Activated naive CD8-positive, alpha-beta T cell treated with anti-CD3 and anti-CD28 coated beads, Interleukin-2, amount 50 U/mL, for 24 hours (primary cell): ENCODE measurements around the gene PKD1.

Experiments
- ATAC-seq: fragments of 150-1000 bp; cut with Tn5 transposase; one replicate; pipeline ENCODE4 v1.10.0; 2021
- DNase-seq: peaks from one replicate; pipeline ENCODE4 v3.0.0; 2021
- H3K27ac Mint-ChIP-seq: one replicate; pipeline ENCODE4 v1.8.0; 2021; ENCODE audit warnings: mild to moderate bottlenecking, mixed read lengths
- H3K27me3 Mint-ChIP-seq: one replicate; pipeline ENCODE4 v1.8.0; 2021; ENCODE audit warnings: mixed read lengths
- H3K36me3 Mint-ChIP-seq: one replicate; pipeline ENCODE4 v1.8.0; 2021; ENCODE audit warnings: low read depth, mixed read lengths
- H3K4me1 Mint-ChIP-seq: one replicate; pipeline ENCODE4 v1.8.0; 2021; ENCODE audit warnings: mixed read lengths
- H3K4me3 Mint-ChIP-seq: one replicate; pipeline ENCODE4 v1.8.0; 2021; ENCODE audit warnings: mild to moderate bottlenecking, moderate library complexity, mixed read lengths
- H3K9me3 Mint-ChIP-seq: one replicate; pipeline ENCODE4 v1.8.0; 2021; ENCODE audit warnings: mixed read lengths

Gene PKD1

DNA sequence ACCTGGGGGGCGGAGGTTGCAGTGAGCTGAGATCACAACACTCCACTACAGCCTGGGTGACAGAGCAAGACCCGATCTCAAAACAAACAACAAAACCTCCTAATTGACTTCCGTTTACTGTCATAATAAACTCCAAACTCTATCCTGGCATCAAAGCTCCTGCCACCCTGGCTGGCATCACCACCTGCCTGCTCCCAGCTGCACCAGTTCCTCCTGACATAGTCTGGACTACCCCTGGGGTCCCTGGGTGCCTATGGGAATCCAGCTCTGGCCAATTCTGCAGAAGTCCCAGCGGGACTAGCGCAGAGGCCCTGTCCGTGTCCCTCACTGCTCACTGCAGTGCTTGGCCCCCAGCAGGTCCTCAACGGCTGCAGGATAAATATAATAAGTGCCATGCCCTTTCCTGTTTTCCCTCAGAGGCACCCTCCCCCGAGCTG, 88.8 kb downstream of the PKD1 start:
- Mint-ChIP-seq H3K27me3 (no peaks in the 10 kb centered on the region), H3K36me3 (peaks cover 9% of the 10 kb centered on the region), H3K4me1 (peaks cover 23% of the 10 kb centered on the region), H3K4me3 (peak overlapping the region; percentile 91), H3K9me3 (no peaks in the 10 kb centered on the region), H3K27ac (peak overlapping the region; percentile 64)
- ATAC-seq, result no peak
- no peak for DNase-seq

DNA sequence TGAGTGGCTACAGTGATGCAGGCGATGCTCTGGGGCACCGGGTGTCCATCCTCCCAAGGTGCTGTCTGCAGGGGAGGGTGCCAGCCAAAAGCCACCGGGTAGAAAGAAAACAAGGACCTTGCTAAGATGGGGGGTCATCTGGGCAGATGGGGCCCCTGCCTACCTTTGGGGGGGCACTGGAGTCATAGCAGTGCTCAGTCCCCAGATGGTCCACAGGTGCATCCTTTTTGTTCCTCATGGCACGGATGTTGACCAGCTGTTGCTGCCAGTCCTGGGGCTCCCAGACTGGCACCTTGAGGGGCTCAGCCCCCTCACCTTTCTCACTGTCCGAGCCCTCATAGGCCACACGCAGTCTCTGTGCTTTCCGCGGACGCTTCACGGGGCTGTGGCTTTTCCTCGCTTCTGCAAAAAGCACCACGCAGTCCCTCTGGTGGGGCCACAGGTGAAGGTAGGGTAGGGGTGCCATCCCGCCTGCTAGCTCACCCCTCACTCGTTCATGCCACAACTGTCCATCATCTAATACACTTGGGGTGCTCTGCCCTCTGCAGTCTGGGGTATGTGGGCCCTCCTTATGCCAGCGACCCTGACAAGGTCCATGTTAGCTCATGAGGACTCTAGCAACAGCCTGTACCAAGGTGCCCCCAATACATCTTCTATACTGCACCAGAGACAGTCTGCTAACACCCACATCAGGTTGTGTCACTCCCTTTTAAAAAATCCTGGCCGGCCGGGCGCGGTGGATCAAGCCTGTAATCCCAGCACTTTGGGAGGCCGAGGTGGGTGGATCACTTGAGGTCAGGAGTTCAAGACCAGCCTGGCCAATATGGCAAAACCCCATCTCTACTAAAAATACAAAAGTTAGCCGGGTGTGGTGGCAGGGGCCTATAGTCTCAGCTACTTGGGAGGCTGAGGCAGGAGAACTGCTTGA, 89.5 kb downstream of the PKD1 start:
- Mint-ChIP-seq H3K9me3 (no peaks in the 10 kb centered on the region), H3K27ac (no peak overlapping the region), H3K36me3 (peaks cover 7% of the 10 kb centered on the region), H3K4me3 (peak overlapping the region; percentile 91), H3K27me3 (no peaks in the 10 kb centered on the region), H3K4me1 (peaks cover 23% of the 10 kb centered on the region)
- DNase-seq (no peak), ATAC-seq (no peak)

DNA sequence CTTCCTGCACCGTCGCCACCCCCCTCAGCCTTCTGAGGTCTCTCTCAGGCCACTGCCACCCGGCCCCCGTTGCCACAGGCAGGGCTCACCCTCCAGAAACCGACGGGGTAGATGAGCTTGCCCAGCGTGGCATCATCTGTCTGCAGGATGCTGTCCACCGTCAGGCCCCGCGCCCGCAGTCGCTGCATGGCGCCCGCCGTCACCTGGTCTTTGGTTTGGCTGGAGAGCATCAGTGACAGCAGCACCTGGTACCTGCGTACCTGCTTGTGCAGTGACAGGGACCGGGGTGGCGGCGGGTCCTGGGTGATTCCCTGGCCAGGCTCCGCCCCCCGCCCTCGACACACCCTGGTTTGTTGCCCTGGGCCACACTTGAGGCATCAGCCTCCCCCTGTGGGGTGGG, 91.2 kb downstream of the PKD1 start:
- H3K27me3 Mint-ChIP-seq, result no peaks in the 10 kb centered on the region
- ATAC-seq (no peak), DNase-seq (no peak)
- H3K36me3 Mint-ChIP-seq, result peaks cover 2% of the 10 kb centered on the region
- H3K4me1 Mint-ChIP-seq, result peaks cover 23% of the 10 kb centered on the region
- H3K27ac Mint-ChIP-seq, result no peak overlapping the region
- no peak overlapping the region for H3K4me3 Mint-ChIP-seq
- H3K9me3 Mint-ChIP-seq, result no peaks in the 10 kb centered on the region

DNA sequence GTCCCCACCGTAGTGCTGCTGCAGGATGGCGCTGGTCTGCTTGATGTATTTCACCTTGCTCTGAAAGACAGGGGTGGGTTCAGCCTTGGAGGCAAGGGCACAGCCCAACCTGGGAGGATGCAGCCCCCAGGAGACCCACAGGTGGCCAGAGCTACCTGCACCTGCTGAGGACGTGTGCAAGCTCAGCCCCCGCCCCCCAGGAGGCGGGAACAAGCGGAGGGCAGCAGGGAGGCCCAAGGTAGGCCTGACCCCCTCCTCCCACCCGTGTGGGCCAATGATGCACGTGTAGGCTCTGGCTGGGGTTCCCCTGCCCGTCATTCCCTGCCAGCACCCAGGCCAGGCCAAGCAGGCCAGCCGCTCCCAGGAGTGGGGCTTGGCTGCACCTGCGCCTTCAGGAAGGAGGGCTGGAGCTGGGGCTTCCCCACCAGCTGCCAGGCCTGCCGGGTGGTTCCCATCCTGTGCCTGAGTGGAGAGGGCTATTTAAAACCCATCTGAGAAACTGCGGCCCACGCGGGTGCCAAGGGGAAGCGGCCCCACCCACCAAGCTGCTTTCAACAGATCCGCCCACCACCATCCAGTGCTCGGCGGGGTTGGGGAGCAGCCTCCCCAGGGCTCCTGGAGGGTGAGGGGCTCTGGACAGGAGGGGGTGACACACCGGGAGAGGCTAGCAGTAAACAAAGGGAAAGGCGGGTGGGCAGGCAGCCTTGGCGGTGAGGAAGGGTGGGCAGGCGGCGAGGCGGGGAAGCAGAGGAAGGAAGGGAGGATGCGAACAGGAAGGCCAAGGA, 91.8 kb downstream of the PKD1 start:
- H3K4me3 Mint-ChIP-seq, result no peak overlapping the region
- H3K27me3 Mint-ChIP-seq, result no peaks in the 10 kb centered on the region
- no peak for DNase-seq
- H3K27ac Mint-ChIP-seq, result no peak overlapping the region
- H3K36me3 Mint-ChIP-seq, result peaks cover 2% of the 10 kb centered on the region
- H3K4me1 Mint-ChIP-seq, result peaks cover 18% of the 10 kb centered on the region
- ATAC-seq, result no peak
- H3K9me3 Mint-ChIP-seq, result no peaks in the 10 kb centered on the region

DNA sequence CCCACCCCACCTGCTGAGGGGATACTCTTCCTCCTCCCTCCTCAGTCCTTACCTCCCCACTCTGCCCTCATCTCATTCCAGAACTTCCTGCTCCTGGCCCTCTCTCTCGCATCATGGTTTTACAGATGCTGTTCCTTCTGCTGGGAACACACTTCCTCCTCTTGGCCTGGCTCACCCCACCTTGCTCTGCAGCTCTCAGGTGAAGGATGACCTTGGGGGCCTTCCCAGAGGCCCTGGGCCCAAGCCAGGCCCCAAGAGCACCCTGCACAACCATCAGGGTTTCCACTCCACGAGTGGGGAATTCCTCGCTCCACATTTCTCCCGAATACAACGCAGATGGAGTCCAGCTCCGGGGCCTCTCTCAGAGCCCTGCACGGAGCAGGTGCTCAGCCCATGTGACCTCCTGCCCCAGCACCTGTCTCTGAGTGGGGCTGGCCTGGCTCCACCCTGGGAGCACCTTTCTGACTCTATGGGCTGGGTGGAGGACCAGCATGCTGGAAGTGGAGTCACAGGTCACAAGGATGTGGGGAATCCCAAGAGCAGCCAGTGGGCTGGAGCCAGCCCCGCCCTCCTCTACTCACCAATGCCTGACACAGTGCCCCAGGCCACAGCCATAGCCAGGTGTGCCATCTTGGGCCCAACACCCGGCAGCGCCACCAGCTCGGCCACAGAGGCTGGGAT, 92.6 kb downstream of the PKD1 start:
- Mint-ChIP-seq H3K27ac (no peak overlapping the region), H3K27me3 (no peaks in the 10 kb centered on the region), H3K4me1 (peaks cover 11% of the 10 kb centered on the region), H3K9me3 (no peaks in the 10 kb centered on the region), H3K36me3 (peaks cover 2% of the 10 kb centered on the region), H3K4me3 (no peak overlapping the region)
- ATAC-seq (no peak), DNase-seq (no peak)

DNA sequence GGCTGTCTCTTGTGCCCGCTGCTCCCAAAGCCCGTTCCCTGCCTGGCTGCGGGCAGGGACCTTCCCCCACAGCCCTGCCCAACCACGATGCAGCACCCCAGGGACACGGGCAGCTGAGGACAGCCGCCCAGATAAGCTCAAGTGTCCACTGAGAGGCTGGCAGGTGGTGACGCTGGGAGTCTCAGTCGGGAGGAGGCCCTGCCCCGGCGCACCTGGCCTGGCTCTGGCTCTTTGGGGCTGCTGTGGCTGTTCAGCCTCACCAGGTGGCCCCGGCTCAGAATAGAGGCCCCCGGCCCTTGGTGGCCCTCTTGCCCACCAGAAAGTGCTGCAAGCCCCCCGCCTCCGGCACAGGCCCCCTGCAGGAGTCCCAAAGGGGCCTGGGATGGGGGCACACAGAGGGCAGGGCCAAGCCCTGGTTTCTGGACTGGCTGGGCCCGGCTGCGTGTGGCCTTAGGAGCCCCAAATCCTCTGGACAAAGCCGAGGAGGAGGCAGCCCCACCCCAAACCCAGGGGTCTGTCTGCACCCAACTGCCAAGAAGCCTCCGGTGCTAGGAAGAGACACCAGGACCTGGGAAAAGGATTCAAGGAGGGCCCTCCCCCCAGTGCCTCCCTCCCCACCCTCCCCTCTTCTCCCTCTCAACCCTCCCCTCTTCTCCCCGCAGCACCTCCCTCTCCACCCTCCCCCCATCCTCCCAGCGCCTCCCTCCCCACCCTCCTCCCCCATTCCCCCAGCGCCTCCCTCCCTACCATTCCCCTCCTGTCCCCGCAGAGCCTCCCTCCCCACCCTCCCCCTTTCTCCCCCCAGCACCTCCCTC, 93.3 kb downstream of the PKD1 start:
- Mint-ChIP-seq H3K27ac (no peak overlapping the region), H3K27me3 (no peaks in the 10 kb centered on the region), H3K36me3 (peaks cover 2% of the 10 kb centered on the region), H3K9me3 (no peaks in the 10 kb centered on the region), H3K4me3 (no peak overlapping the region), H3K4me1 (peaks cover 11% of the 10 kb centered on the region)
- no peak for DNase-seq
- no peak for ATAC-seq

DNA sequence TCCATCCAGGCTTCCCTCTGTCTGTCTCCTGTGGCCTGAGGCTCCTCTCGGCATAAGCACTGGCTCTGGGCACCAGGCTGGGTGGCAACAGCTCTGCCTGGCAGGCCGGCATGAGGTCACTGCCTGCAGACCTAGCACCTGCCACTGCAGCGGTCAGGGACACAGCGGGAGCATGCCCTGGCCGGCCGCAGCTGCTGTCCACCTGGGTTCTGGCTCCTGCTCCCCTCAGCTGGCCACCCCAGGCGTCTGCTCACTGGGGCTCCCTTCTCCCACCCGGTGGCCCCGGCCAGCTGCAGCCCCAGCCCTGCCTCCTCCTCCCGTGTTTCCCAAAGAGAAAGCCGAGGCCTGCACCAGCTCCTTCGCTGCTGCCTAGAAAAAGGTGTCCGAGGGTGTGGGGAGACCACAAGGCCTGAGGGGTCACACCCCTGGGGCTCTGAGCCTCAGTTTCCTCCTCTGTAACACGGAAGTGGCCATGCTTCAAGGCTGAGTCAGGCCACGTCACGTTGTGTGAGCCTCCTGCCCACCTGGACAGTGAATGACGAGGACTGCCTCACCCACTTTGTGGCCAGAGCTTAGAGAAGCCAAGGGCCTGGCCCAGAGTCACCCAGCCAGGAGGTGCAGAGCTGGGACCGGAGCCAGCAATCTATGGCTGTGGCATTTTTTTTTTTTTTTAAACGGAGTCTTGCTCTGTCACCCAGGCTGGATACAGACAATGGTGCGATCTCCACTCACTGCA, 94.7 kb downstream of the PKD1 start:
- DNase-seq, result no peak
- H3K27ac Mint-ChIP-seq, result no peak overlapping the region
- no peaks in the 10 kb centered on the region for H3K27me3 Mint-ChIP-seq
- H3K4me1 Mint-ChIP-seq, result no peaks in the 10 kb centered on the region
- H3K9me3 Mint-ChIP-seq, result no peaks in the 10 kb centered on the region
- H3K4me3 Mint-ChIP-seq, result no peak overlapping the region
- H3K36me3 Mint-ChIP-seq, result peaks cover 2% of the 10 kb centered on the region
- ATAC-seq, result no peak

DNA sequence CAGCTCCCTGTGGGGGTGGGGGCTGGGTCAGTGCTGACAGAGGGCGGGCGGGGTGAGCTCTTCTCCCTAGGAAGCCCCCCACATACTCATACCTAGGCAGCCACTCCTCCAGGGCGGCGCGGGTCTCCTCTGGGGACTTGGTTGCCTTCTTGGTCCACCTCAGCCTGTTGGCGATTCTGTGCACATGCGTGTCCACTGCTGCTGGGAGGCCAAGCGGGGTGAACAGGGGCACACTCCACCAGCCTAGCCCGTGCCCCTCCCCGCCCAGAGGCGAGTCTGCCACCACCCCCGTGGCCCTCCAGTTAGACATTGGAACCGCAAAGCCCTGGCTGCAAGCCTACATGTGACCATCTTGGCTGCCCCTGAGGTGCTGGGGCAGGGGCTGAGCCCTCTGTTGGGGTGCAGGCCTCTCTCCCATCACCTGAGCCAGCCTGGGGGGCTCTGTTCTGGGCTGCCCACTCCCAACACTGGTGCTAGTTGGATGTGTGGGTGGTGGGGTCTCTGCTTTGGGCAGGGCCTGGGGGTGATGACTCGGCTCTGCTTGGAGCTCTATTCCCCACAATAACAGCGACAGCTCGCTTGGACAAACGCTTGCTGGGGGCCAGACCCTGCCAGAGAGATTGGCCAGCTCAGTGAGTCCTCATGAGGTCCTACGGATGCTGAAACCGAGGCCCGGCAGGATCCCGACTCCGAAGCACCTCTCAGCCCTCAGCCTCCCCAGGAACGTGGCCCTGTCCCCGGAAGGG, 95.5 kb downstream of the PKD1 start:
- Mint-ChIP-seq H3K4me3 (no peak overlapping the region), H3K27ac (no peak overlapping the region), H3K9me3 (no peaks in the 10 kb centered on the region), H3K27me3 (no peaks in the 10 kb centered on the region), H3K36me3 (peaks cover 2% of the 10 kb centered on the region), H3K4me1 (no peaks in the 10 kb centered on the region)
- DNase-seq (no peak), ATAC-seq (no peak)

DNA sequence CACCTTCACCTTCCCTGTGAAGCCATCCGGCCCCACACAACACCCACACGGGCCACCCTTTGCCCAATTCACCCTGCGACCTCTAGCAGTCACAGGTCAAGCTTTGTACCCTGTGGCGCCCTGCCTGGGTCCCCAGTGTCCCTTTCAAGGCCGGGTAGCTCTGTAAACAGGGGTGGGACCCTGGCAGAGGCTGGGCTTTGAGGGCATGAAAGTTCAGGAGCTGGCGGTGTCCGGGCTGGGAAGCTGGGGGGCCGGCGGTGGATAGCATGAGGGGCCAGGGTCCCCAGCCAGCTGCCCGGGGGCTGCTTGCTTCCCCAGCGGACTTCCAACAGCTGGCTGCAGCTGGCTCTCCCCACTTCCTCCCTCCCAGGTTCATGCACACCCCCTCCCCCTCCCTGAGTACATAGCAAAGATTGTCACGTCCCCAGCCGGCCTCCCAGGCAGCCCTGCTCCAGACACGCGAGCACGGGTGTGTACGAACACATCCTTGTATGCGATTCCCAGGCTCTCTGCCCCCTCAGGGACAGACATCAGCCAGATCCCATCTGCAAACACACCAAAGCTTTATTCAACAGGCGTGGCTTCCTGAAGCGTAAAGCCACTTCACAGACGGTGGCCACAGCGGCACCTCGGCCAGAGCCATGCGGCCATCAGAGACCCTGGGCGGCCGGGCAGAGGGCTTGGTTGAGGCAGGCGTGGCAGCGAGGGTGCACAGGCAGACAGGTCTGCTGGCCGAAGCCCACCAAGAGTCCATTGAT, 96.2 kb downstream of the PKD1 start:
- Mint-ChIP-seq H3K36me3 (peaks cover 2% of the 10 kb centered on the region), H3K4me1 (no peaks in the 10 kb centered on the region), H3K4me3 (no peak overlapping the region), H3K9me3 (no peaks in the 10 kb centered on the region), H3K27me3 (no peaks in the 10 kb centered on the region), H3K27ac (no peak overlapping the region)
- DNase-seq (no peak), ATAC-seq (no peak)
